ENCODE data around the gene COL26A1.
"Not testable (repeated sequence)": the region's sequence is repeated elsewhere in the genome, so short reads cannot be mapped to it uniquely, and the experiment has no call there.

The COL26A1 gene

GRCh38 chr7:101453617-101454016 is 90.9 kb downstream of the COL26A1 start:
- DNase-seq = no peak

DNA sequence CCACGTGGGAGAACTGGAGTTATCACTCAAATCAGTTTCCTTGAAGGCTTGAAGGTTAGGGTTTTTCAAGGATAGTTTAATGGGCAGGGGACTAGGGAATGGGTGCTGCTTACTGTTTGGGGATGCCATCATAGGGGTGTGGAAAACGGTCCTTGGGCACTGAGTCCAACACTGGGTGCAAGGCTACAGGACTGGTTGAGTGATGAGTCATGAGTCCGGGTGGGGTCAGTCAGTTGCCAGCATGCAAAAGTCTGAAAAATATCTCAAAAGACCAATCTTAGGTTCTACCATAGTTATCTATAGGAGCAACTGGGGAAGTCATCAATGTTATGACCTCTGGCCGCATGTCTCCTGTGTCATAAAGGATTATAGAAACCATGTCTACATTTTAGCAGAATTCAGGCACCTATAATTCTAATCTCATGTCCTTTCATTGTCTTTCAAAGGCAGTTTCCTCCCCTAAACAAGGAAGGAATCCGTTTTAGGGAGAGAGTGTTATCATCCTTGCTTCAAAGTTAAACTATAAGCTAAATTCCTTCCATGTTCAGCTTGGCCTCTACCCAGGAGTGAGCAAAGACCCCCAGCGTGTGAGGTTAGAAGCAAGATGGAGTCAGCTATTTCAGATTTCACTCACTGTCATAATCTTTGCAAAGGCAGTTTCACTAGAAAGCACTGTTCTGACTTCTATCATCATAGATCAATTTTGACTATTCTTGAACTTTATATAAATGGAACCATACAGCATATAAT is 94.5 kb downstream of the COL26A1 start:
- no peak for DNase-seq

DNA sequence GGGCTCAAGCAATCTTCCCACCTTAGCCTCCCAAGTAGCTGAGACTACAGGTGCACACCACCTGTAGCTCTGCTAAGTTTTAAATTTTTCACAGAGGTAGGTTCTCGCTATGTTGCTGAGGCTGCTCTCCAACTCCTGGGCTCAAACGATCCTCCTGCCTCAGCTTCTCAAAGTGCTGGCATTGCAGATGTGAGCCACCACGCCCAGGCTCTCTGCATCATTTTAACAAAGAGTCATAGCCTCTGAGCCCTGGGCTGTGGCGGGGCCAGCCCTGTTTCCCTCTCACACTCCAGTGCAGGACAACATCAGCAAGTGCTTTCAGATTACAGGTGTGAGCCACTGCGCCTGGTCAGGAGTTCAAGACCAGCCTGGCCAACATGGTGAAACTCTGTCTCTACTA is 102.5 kb downstream of the COL26A1 start:
- no peak for DNase-seq

- no peak for DNase-seq
These were observed 103.0 kb downstream of the COL26A1 start for GRCh38 chr7:101465576-101466196.

DNA sequence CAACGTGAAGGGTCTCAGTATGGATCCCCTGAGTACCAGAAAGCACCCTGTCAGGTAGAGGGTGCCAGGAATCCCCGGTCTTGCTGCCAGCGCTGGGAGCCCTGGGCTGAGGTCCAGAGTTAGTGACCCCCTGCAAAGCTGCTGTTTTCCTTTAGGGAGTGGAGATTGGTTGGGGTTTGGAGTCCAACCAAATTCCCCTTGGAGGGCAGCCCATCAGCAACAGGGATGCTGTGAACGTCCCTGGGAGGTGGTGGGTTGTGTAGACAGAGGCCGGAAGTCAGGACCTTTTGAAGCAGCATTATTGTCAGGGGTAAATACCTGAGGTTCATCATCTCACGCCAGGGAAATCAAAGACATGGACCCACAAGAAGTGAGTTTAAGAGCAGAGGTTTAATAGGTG is 104.2 kb downstream of the COL26A1 start:
- no peak for DNase-seq

- no peak for DNase-seq
These were observed 106.0 kb downstream of the COL26A1 start for GRCh38 chr7:101468546-101469275.

- no peak for DNase-seq
These were observed 108.2 kb downstream of the COL26A1 start for GRCh38 chr7:101470668-101471487.

GRCh38 chr7:101474178-101474577 is 111.5 kb downstream of the COL26A1 start:
- DNase-seq = no peak

DNA sequence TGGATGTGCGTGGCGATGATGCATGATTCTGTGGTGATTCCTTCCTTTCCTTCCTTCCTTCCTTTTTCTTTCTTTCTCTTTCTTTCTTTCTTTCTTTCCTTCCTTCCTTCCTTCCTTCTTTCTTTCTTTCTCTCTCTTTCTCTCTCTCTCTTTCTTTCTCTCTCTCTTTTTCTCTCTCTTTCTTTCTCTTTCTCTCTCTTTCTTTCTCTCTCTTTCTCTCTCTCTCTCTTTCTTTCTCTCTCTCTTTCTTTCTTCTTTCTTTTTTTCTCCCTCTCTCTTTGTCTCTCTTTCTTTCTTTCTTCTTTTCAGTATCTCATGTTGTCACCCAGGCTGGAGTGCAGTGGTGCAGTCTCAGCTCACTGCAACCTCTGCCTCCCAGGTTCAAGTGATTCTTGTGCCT is 113.0 kb downstream of the COL26A1 start:
- DNase-seq = not testable (repeated sequence)

DNA sequence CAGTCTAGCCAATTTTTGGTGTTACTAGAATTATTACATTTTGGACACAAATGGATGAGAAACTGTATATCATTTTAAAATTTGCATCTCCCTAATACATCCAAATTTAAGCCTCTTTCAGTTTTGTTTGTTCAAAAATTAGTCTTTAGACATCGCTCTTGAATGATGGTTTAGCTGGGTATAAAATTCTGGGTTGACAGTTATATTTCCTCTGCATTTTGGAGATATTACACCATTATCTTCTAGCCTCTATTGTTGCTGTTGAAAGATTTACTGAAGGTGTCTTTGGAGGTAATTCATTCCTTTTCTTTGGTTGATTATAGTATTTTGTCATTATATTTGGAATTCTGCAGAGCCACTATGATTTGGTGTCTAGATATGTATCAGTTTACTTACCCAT is 116.5 kb downstream of the COL26A1 start:
- DNase-seq = no peak

DNA sequence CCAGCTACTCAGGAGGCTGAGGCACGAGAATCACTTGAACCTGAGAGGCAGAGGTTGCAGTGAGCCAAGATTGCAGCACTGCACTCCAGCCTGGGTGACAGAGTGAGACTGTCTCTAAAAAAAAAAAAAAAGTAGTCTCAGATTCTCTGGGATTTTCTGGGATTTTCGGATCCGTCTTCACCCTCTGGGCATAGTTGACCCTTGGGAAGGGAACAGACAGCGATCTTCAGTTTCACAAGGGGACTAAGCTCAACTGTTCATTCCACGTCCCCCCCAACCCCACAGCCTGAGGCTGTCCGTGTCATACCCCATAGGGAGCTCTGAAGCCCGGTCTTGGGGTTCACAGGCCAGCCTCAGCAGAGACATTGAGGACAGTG is 123.4 kb downstream of the COL26A1 start:
- DNase-seq = not testable (repeated sequence)

GRCh38 chr7:101486433-101487104 is 123.9 kb downstream of the COL26A1 start:
- DNase-seq = no peak

DNA sequence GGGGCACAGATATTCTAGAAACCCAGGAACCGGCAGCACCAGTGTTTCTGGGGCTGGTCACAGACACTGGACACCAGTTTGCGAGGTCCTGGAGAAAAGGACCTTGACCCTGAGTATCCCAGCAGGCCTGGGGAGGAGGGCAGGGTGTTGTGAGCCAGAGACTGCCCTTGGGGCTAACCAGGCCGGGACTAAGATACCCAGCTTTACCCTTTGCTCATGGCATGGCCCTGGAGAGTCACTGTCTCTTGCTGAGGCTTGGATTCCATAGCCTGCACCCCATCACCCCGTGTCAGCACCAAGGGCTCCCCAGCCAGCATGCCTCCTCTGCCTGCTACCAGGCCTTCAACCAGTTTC is 124.4 kb downstream of the COL26A1 start:
- DNase-seq = no peak

DNA sequence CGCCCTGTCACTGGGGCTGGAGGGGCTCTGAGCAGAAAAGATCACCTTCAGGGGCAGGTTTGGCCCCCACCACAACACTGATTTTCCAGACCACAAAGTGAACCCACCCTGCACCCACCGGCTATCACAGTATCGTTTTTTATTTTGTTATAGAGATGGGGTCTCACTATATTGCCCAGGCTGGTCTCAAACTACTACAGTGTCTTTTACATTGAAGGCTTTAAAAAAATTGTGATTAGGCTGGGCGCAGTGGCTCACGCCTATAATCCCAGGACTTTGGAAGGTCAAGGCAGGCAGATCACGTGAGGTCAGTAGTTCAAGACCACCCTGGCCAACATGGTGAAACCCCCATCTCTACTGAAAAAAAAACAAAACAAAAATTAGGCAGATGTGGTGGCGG is 125.1 kb downstream of the COL26A1 start:
- no peak for DNase-seq

DNA sequence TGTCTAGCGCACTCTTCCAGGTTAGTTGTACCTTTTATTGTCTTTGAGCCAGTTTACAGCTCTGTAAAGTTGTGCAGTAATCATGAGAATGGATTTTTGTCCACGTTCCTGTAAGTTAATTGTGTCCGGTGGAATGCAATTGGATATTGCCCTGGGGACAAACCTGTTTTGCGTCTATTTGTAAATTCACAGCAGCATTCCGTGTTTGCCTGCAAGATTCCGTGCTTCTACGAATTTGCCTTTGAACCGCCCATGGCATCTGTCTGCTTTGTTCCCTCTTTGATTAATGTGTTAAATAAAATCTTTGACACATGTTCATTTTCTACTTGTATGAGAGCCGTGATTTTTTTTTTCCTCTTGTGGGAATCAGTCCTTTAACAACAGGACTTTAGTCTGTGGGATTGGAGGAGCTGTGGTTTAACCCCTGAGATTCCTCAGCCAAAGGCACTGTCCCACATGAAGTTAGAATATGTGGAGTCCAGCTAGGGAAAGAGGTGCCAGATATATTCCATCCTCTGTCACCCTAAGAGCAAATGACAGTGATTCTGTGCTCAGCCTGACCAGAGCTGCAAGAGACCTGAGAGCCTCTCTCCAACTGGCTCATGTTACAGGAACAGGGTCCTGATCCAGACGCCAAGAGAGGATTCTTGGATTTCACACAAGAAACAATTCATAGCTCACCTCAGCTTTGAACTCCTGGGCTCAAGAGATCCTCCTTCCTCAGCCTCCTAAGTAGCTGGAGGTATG is 126.3 kb downstream of the COL26A1 start:
- no peak for DNase-seq

DNA sequence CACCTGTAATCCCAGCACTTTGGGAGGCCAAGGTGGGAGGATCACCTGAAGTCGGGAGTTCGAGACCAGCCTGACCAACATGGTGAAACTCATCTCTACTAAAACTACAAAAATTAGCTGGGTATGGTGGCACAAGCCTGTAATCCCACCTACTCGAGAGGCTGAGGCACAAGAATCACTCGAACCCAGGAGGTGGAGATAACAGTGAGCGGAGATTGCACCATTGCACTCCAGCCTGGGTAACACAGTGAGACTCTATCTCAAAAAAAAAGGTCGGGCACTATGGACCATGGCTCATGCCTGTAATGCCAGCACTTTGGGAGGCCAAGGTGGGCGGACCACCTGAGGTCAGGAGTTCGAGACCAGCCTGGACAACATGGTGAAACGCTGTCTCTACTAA is 127.8 kb downstream of the COL26A1 start:
- DNase-seq = not testable (repeated sequence)

DNA sequence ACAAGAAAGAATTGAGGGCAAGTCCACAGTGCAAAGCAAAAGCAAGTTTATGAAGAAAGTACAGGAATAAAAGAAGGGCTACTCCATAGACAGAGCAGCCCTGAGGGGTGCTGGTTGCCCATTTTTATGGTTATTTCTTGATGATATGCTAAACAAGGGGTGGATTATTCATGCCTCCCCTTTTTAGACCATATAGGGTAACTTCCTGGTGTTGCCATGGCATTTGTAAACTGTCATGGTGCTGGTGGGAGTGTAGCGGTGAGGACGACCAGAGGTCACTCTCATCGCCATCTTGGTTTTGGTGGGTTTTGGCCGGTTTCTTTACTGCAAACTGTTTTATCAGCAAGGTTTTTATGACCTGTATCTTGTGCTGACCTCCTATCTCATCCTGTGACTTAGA is 128.8 kb downstream of the COL26A1 start:
- not testable (repeated sequence) for DNase-seq

DNA sequence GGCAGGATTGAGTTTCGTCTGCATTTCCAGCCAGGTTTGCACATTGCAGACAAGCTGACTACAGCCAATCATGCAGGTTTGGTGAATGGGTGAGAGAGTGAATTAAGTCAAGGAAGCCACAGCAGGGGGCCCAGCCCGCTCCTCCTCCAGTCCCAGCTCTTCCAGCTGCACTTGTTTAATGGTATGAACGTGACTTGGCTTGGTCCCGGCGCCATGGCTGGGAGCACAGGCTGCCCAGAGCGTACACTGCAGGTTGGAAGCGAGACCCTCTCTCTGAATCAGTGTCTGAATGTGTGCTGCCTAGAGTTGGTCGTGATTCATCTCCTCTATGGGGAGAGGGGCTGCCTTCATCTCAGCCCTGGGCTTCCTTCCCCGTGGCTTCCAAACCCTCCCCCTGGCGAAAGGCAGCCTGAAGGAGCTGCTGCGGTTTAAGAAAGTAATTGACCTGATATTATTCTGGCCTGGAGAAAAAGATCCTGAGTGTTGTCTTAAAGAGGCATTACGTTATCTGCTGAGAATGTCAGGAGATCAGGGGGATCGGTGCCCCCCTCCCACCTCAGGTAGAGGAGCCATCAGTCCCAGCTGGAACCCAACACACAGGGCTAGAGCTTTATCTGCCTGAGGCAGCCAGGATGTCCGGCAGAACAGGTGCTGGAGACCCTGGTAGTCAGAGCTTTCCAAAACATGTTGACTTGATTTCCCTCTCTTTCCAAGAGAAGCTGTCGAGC is 132.1 kb downstream of the COL26A1 start:
- DNase-seq = peak in 1 of 2 experiments; percentile 43

- no peak for DNase-seq
These were observed 133.3 kb downstream of the COL26A1 start for GRCh38 chr7:101496017-101496416.

DNA sequence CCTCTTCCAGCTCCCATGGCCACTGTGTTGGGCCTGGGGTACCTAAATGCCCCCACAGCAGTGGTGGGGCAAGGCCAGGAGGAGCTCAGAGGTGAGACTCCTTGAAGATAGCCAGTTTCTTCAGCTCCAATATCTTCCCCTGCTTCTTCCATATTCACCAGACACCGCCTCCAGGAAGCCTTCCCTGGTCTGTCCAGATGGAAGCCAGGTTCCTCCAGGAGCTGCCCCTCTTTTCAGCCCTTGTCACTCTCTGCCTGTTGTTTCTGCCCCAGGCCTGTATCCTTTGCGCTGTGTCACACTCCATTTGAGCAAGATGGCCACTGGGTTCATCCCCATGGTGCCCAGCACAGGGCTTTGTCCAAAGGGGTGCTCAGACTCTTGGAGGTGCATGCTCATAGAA is 138.7 kb downstream of the COL26A1 start:
- no peak for DNase-seq

DNA sequence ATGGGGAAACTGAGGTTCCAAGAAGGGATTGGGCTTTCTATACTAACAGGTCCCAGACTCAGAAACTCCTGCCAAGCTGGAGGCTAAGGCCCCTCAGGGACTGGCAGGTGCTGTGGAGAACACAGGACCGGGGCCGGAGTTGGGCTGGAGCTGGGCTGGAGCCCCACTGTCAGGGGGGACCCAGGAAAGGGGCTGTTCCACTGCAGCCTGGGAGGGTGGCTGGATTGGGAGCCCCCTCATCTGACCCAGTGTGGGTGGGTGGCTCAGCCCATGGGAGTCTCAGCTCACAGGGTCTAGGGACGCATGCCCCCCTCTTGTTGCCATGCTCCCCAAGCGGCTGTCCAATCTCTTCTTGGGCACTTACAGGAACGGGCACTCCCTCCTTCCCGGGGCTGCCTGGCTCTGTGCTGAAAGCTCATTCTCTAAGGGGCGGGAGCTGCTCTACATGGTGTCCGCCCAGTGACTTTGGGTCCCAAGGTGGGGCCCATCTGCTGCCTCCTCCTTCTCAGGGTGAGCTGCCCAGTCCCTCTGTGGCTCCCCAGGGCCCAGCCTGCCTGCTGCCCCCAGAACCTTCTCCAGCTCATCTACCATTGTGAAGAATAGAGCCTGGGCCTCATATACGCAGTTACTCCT is 139.9 kb downstream of the COL26A1 start:
- DNase-seq = no peak

Data from NCI-H524 (cell line).